ENCODE results near the gene PTPRN2.
"Not testable (repeated sequence)": the region's sequence is repeated elsewhere in the genome, so short reads cannot be mapped to it uniquely, and the experiment has no call there.

Gene PTPRN2

GRCh38 chr7:157947504-157947903 lies 640.1 kb downstream of the PTPRN2 start:
- DNase-seq = no peak

- no peak for DNase-seq
Measured at GRCh38 chr7:157946398-157947060, 641.1 kb downstream of the PTPRN2 start.

GRCh38 chr7:157945401-157945800 lies 642.2 kb downstream of the PTPRN2 start:
- no peak for DNase-seq

GRCh38 chr7:157944734-157945291 lies 642.8 kb downstream of the PTPRN2 start:
- no peak for DNase-seq

- DNase-seq = no peak
Measured at GRCh38 chr7:157944051-157944450, 643.6 kb downstream of the PTPRN2 start.

- DNase-seq = no peak
Measured at GRCh38 chr7:157943561-157943960, 644.1 kb downstream of the PTPRN2 start.

GRCh38 chr7:157941210-157941609 lies 646.4 kb downstream of the PTPRN2 start:
- no peak for DNase-seq

- DNase-seq = no peak
Measured at GRCh38 chr7:157940497-157940896, 647.1 kb downstream of the PTPRN2 start.

- no peak for DNase-seq
Measured at GRCh38 chr7:157938211-157938610, 649.4 kb downstream of the PTPRN2 start.

GRCh38 chr7:157937406-157937805 lies 650.2 kb downstream of the PTPRN2 start:
- no peak for DNase-seq

GRCh38 chr7:157936976-157937375 lies 650.6 kb downstream of the PTPRN2 start:
- no peak for DNase-seq

GRCh38 chr7:157935721-157936120 lies 651.9 kb downstream of the PTPRN2 start:
- DNase-seq = not testable (repeated sequence)

GRCh38 chr7:157933219-157934155 lies 654.1 kb downstream of the PTPRN2 start:
- DNase-seq = not testable (repeated sequence)

- DNase-seq = no peak
Measured at GRCh38 chr7:157932498-157933218, 655.0 kb downstream of the PTPRN2 start.

- no peak for DNase-seq
Measured at GRCh38 chr7:157930926-157931466, 656.6 kb downstream of the PTPRN2 start.

GRCh38 chr7:157930441-157930840 lies 657.2 kb downstream of the PTPRN2 start:
- DNase-seq = no peak

GRCh38 chr7:157929671-157930070 lies 658.0 kb downstream of the PTPRN2 start:
- no peak for DNase-seq

GRCh38 chr7:157928808-157929425 lies 658.7 kb downstream of the PTPRN2 start:
- DNase-seq = no peak

GRCh38 chr7:157928171-157928794 lies 659.3 kb downstream of the PTPRN2 start:
- DNase-seq = no peak

- DNase-seq = no peak
Measured at GRCh38 chr7:157927313-157927925, 660.2 kb downstream of the PTPRN2 start.

- DNase-seq = no peak
Measured at GRCh38 chr7:157926521-157927150, 661.0 kb downstream of the PTPRN2 start.
